ENCODE data around the gene KCNIP4.
"Not testable (repeated sequence)": the region's sequence is repeated elsewhere in the genome, so short reads cannot be mapped to it uniquely, and the experiment has no call there.

KCNIP4 gene

GRCh38 chr4:21948347-21949072 lies at the start of gene KCNIP4:
Gene KCNIP4, minus strand, starts transcription at chr4:21948772.
- in situ Hi-C loops (cut with MboI; ENCODE audit: low sequenced_read_pairs): no loop called here

- in situ Hi-C loops (cut with MboI; ENCODE audit: low sequenced_read_pairs): not testable (repeated sequence)
These were observed 48.0 kb upstream of the KCNIP4 start for GRCh38 chr4:21996618-21997017.

- in situ Hi-C loops (cut with MboI; ENCODE audit: low sequenced_read_pairs): no loop called here
These were observed 43.8 kb upstream of the KCNIP4 start for GRCh38 chr4:21992330-21992729.

- in situ Hi-C loops (cut with MboI; ENCODE audit: low sequenced_read_pairs): no loop called here
These were observed 43.0 kb upstream of the KCNIP4 start for GRCh38 chr4:21991562-21991961.

GRCh38 chr4:21991050-21991449 lies 42.5 kb upstream of the KCNIP4 start:
- in situ Hi-C loops (cut with MboI; ENCODE audit: low sequenced_read_pairs): no loop called here

- in situ Hi-C loops (cut with MboI; ENCODE audit: low sequenced_read_pairs): no loop called here
These were observed 40.8 kb upstream of the KCNIP4 start for GRCh38 chr4:21989351-21989750.

GRCh38 chr4:21986307-21986706 lies 37.7 kb upstream of the KCNIP4 start:
- in situ Hi-C loops (cut with MboI; ENCODE audit: low sequenced_read_pairs): no loop called here

- in situ Hi-C loops (cut with MboI; ENCODE audit: low sequenced_read_pairs): no loop called here
These were observed 33.5 kb upstream of the KCNIP4 start for GRCh38 chr4:21982087-21982486.

GRCh38 chr4:21979196-21979595 lies 30.6 kb upstream of the KCNIP4 start:
- in situ Hi-C loops (cut with MboI; ENCODE audit: low sequenced_read_pairs): no loop called here

GRCh38 chr4:21976166-21976565 lies 27.6 kb upstream of the KCNIP4 start:
- in situ Hi-C loops (cut with MboI; ENCODE audit: low sequenced_read_pairs): no loop called here

- in situ Hi-C loops (cut with MboI; ENCODE audit: low sequenced_read_pairs): no loop called here
These were observed 25.3 kb upstream of the KCNIP4 start for GRCh38 chr4:21973850-21974249.

GRCh38 chr4:21964762-21965319 lies 16.3 kb upstream of the KCNIP4 start:
- in situ Hi-C loops (cut with MboI; ENCODE audit: low sequenced_read_pairs): no loop called here

GRCh38 chr4:21962691-21963090 lies 14.1 kb upstream of the KCNIP4 start:
- in situ Hi-C loops (cut with MboI; ENCODE audit: low sequenced_read_pairs): no loop called here

- in situ Hi-C loops (cut with MboI; ENCODE audit: low sequenced_read_pairs): no loop called here
These were observed 12.2 kb upstream of the KCNIP4 start for GRCh38 chr4:21960793-21961192.

GRCh38 chr4:21954916-21955315 lies 6.3 kb upstream of the KCNIP4 start:
- in situ Hi-C loops (cut with MboI; ENCODE audit: low sequenced_read_pairs): no loop called here

GRCh38 chr4:21953653-21954052 lies 5.1 kb upstream of the KCNIP4 start:
- in situ Hi-C loops (cut with MboI; ENCODE audit: low sequenced_read_pairs): no loop called here

GRCh38 chr4:21952549-21952948 lies 4.0 kb upstream of the KCNIP4 start:
- in situ Hi-C loops (cut with MboI; ENCODE audit: low sequenced_read_pairs): no loop called here

- in situ Hi-C loops (cut with MboI; ENCODE audit: low sequenced_read_pairs): no loop called here
These were observed 493 bp upstream of the KCNIP4 start for GRCh38 chr4:21949073-21949457.

GRCh38 chr4:21947791-21948346 lies 703 bp downstream of the KCNIP4 start:
- in situ Hi-C loops (cut with MboI; ENCODE audit: low sequenced_read_pairs): no loop called here

- in situ Hi-C loops (cut with MboI; ENCODE audit: low sequenced_read_pairs): no loop called here
These were observed 1.7 kb downstream of the KCNIP4 start for GRCh38 chr4:21946858-21947257.

- in situ Hi-C loops (cut with MboI; ENCODE audit: low sequenced_read_pairs): no loop called here
These were observed 26.9 kb downstream of the KCNIP4 start for GRCh38 chr4:21921526-21922180.

GRCh38 chr4:21915761-21916160 lies 32.8 kb downstream of the KCNIP4 start:
- in situ Hi-C loops (cut with MboI; ENCODE audit: low sequenced_read_pairs): no loop called here
